AG09309 (cell line): Measurements from ENCODE around the gene FMO3.

Experiments
- DNase-seq: peaks from one replicate; pipeline ENCODE4 v3.0.0-alpha.2; 2010; ENCODE audit warnings: low read depth
- H3K4me3 ChIP-seq: 2 replicates; pipeline ENCODE4 v1.5.1; 2011; ENCODE audit warnings: mild to moderate bottlenecking, low read depth, low read length, moderate library complexity; ENCODE audit not compliant: control insufficient read depth
- TF ChIP-seq, protein P1 (sequence below): IDR thresholded peaks from 2 replicates; pipeline ENCODE4 v1.5.1; 2011; ENCODE audit warnings: mild to moderate bottlenecking, low read depth, low read length, inconsistent platforms; ENCODE audit not compliant: insufficient read depth, control insufficient read depth; ENCODE audit errors: missing control alignments

The FMO3 gene

DNA sequence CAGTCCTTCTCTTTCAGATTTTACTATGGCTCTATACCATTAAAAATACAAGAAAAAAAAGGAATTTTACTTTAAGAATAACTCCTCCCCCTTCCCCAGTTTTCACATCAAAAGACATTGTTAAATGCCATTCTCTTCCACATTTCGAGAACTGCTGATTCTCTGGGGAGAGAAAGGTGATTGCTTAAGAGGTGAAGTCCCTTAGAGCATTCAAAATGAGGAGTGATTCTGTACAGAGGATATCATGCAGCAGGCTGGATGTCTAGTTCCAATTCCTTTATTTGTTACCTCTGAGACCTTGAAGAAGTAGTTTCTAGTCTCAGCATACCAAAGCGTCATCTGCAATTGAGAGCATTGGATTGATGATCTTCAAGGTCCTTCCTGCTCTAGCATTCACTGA, 46.9 kb downstream of the FMO3 start:
- DNase-seq, result no peak
- H3K4me3 ChIP-seq, result no peak overlapping the region
- TF ChIP-seq, protein P1, sequence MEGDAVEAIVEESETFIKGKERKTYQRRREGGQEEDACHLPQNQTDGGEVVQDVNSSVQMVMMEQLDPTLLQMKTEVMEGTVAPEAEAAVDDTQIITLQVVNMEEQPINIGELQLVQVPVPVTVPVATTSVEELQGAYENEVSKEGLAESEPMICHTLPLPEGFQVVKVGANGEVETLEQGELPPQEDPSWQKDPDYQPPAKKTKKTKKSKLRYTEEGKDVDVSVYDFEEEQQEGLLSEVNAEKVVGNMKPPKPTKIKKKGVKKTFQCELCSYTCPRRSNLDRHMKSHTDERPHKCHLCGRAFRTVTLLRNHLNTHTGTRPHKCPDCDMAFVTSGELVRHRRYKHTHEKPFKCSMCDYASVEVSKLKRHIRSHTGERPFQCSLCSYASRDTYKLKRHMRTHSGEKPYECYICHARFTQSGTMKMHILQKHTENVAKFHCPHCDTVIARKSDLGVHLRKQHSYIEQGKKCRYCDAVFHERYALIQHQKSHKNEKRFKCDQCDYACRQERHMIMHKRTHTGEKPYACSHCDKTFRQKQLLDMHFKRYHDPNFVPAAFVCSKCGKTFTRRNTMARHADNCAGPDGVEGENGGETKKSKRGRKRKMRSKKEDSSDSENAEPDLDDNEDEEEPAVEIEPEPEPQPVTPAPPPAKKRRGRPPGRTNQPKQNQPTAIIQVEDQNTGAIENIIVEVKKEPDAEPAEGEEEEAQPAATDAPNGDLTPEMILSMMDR, result no peak

DNA sequence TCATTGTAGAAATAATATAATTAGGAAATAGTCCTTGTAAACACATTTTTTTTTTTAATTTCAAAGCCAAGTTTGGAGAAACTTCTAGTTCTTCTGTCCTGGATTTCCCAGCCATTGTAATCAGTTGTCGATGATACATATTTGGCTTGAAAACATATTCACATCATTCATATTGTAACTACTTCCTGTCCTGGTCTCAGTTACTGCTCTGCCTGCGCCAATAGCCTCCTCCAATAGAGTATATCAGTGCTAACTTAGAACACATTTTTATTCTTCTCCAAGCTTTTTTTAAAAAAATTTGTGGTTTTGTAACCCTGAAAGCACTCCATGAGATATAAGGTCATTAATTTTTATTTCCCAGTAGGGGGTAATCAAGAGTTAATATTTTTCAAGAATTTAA, 48.3 kb downstream of the FMO3 start:
- DNase-seq, result no peak

DNA sequence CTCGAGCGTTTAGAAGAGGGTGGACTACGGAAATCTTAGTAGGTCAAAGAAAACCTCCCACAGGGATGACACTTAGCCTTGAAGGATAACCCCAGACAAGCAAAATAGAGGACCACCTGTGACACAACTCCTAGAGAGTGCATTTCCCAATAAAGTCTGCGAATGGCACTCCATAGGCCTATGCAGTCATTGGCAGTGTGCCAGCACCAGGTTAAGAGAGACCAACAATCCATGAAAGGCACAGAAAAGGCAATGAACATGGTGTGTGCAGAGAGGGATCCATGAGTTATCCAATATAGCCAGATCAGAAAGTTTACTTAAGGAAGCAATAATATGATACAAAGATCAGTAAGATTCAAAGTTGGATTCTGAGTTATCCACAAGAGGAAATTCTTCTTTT, 49.2 kb downstream of the FMO3 start:
- TF ChIP-seq, protein P1, result no peak
- no peak overlapping the region for H3K4me3 ChIP-seq
- DNase-seq, result no peak

More for the DNA sequence above, 48.3 kb downstream of the FMO3 start:
- TF ChIP-seq, protein P1, result no peak
- no peak overlapping the region for H3K4me3 ChIP-seq

DNA sequence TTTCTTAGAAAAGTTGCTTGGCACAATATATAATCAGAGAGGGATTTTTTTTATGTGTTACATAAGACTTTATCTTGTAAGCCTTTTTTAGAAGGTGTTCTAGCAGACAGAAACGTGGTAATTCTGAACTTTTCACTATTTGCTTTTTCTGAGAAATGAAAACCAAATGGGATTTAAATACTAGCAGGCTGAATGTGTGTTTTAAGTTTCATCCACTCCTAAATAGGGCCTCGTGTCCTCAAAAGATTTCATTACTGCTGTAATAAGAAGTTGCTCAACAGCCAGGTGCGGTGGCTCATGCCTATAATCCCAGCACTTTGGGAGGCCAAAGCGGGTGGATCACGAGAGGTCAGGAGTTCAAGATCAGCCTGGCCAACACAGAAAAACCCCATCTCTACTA, 49.7 kb downstream of the FMO3 start:
- TF ChIP-seq, protein P1, result no peak
- DNase-seq, result no peak
- H3K4me3 ChIP-seq, result no peak overlapping the region

DNA sequence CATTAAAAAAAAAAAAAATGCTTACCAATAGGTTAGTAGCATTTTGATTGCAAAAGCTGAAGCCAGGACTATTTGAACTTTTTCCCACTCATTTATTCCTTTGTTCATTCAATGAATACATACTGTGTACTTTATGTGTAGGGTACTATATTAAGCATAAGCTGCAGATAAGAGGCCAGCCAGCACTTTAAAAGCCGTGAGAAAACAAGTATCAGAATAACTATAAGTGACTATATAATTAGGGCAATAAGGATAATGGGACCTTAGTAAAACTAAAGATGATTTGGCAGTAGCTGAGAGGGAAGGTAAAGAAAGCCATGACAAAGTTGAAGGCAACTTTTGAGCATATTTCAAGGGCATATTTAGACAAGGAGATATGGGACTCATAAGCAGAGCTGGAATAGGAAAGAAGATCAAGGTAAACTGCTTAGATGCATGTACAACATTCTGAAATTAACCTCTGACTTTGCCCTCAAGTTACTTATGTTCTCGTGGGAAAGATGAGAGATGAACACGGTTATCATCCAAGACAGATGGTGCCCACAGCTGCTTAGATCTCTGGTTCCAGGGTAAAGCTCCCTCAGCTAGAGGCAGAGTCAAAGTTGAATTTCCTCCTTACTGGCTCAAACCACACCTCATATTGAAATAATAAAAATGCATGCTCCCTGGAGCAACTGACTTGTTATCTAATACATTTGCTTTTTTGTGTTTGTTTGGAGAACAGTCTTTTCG, 50.4 kb downstream of the FMO3 start:
- no peak for DNase-seq
- no peak overlapping the region for H3K4me3 ChIP-seq
- TF ChIP-seq, protein P1, result no peak

DNA sequence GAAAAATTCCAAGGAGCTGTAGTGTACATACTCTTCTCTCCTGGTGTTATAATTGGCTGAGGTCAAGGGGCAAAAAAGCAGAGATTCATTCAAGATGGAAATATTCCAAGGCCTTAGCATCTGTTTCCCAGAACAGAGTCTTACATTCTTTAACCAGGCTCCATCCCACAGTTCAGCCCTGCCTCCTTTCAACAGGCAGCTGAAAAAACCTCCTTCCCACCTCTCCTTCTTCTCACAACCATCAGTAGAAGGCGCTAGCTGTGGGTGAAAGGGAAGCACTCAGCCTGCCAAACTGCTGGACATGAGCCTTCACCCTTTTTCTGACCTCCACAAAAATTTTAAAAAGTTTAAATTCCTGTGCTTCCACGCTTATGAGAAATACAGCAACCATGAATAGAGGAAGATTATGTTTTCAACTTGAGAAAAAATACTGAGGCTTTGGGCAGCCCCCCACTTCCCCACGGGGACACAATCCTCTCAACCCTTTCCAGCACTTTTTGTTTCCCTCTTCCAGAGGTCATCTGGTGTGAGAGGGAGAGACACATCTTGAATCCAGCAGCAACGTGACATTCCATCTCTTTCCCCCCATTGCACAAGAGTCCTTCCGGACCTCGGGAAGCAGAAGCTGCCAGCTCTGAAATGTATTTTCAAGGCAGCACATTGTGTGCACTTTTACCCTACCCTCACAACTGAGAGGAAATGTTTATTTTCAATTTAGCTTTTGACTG, 51.1 kb downstream of the FMO3 start:
- DNase-seq, result peak; percentile 89
- H3K4me3 ChIP-seq, result no peak overlapping the region

More for the DNA sequence above, 51.1 kb downstream of the FMO3 start:
- TF ChIP-seq, protein P1, result peak; percentile 34
